Kidney (tissue), 14 donors: Measurements from ENCODE around the gene GPATCH2. TPM values are rescaled to one million over a fixed set of nuclear protein-coding genes. Genes with fewer than 3 reads are reported as not detected.

Source experiments
- DNase-seq, 5 donors: peaks; one replicate each; pipeline ENCODE4 v3.0.0-alpha.2; 2013 to 2020
- FAIRE-seq: peaks from 2 replicates; lab custom pipeline; 2012; peaks lifted over from hg19 to GRCh38; lab: Jason Lieb, UNC
- H3K27ac ChIP-seq, 2 donors: one replicate each; pipeline ENCODE4 v1.7.0; 2013; ENCODE audit warnings: low read depth in 2 of 2, low read length in 2 of 2, inconsistent platforms in 1 of 2
- H3K27me3 ChIP-seq: one replicate; pipeline ENCODE4 v1.7.1; 2013; ENCODE audit warnings: low read length, inconsistent platforms; ENCODE audit not compliant: control insufficient read depth, insufficient read depth
- H3K36me3 ChIP-seq, 3 donors: one replicate each; pipeline versions ENCODE4 v1.7.0 to v1.7.1; 2013; ENCODE audit warnings: low read length in 3 of 3, control low read depth in 1 of 3, inconsistent platforms in 1 of 3; ENCODE audit not compliant: insufficient read depth in 3 of 3, control insufficient read depth in 2 of 3
- H3K4me1 ChIP-seq, 3 donors: one replicate each; pipeline versions ENCODE4 v1.7.0 to v1.7.1; 2013; ENCODE audit warnings: low read length in 3 of 3, inconsistent platforms in 1 of 3, low read depth in 1 of 3; ENCODE audit not compliant: control insufficient read depth in 2 of 3, insufficient read depth in 2 of 3
- H3K4me3 ChIP-seq, 3 donors: one replicate each; pipeline versions ENCODE4 v1.7.0 to v1.8.1; 2013; ENCODE audit warnings: low read length in 3 of 3, control low read depth in 1 of 3, inconsistent platforms in 1 of 3
- H3K9ac ChIP-seq, 3 donors: one replicate each; pipeline versions ENCODE4 v1.7.0 to v1.7.1; 2013; ENCODE audit warnings: low read length in 3 of 3, control low read depth in 1 of 3, inconsistent platforms in 1 of 3
- H3K9me3 ChIP-seq, 3 donors: one replicate each; pipeline versions ENCODE4 v1.7.0 to v1.7.1; 2013; ENCODE audit warnings: low read length in 3 of 3, control low read depth in 1 of 3, inconsistent platforms in 1 of 3; ENCODE audit not compliant: control insufficient read depth in 2 of 3, insufficient read depth in 1 of 3
- intact Hi-C: fragments of 100-400 bp; cut with DNase I; formaldehyde crosslinking; loops from one replicate; pipeline ENCODE4 v1.11.1; 2022
- polyA plus RNA-seq: library from polyadenylated mRNA; stranded (reverse); fragments of 350-450 nt; fragmentation: Illumina TruSeq; extraction: RNeasy Lipid Tissue Mini Kit (QIAGEN cat#74804); gene quantifications from one replicate; pipeline ENCODE4 v1.2.3, GENCODE V29; 2014; ENCODE audit warnings: low read depth, low replicate concordance; ENCODE audit not compliant: insufficient read depth
- total RNA-seq: library from RNA; stranded (reverse); fragmentation: NEBNext Ultra II Directional; extraction: Animal tissue kit (Norgen Biotek cat#: 25700); gene quantifications from one replicate; pipeline ENCODE4 v1.2.1, GENCODE V29; 2021
- TF ChIP-seq, protein P1 (sequence below): IDR thresholded peaks from 3 replicates; pipeline ENCODE4 v1.5.1; 2012; ENCODE audit warnings: mild to moderate bottlenecking, moderate library complexity, borderline replicate concordance; ENCODE audit not compliant: insufficient read depth; ENCODE audit errors: extremely low read depth
- donor health status: control.
- donor health status: control.
- donor health status: control.
- donor health status: control.
- donor health status: control.
- donor health status: DM: yes; HTN: yes; CAD: no.
- donor health status: Normal renal cell carcinoma (clear cell type).

The GPATCH2 gene
- total and polyA plus RNA-seq, 2 donors from 2014 or later: 3.9 to 18.7 TPM

DNA sequence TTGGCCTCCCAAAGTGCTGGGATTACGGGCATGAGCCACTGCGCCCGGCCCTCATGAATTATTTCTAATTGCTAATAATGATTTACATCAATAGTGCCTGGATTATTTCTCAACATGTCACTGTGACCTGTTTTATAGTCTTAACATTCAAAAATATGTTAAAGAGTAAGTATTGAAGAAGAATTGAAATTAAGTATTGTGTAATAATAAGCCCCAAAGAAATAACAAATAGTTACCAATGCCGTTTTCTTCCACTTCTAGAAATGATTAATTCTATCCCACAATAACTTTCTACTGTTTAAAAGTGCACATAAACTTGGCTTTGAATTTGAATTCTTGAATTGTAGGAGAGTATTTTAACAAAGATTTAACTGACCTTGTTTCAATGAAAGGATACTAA lies 19.8 kb upstream of the GPATCH2 start:
- TF ChIP-seq, protein P1, sequence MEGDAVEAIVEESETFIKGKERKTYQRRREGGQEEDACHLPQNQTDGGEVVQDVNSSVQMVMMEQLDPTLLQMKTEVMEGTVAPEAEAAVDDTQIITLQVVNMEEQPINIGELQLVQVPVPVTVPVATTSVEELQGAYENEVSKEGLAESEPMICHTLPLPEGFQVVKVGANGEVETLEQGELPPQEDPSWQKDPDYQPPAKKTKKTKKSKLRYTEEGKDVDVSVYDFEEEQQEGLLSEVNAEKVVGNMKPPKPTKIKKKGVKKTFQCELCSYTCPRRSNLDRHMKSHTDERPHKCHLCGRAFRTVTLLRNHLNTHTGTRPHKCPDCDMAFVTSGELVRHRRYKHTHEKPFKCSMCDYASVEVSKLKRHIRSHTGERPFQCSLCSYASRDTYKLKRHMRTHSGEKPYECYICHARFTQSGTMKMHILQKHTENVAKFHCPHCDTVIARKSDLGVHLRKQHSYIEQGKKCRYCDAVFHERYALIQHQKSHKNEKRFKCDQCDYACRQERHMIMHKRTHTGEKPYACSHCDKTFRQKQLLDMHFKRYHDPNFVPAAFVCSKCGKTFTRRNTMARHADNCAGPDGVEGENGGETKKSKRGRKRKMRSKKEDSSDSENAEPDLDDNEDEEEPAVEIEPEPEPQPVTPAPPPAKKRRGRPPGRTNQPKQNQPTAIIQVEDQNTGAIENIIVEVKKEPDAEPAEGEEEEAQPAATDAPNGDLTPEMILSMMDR: no peak
- DNase-seq: no peak
- no peak for FAIRE-seq
- Histone ChIP-seq H3K27me3 (no peaks in the 10 kb centered on the region), H3K27ac (no peak overlapping the region), H3K36me3 (no peaks in the 10 kb centered on the region), H3K9me3 (no peaks in the 10 kb centered on the region), H3K4me1 (no peaks in the 10 kb centered on the region), H3K4me3 (no peak overlapping the region), H3K9ac (no peak overlapping the region)
- intact Hi-C loops: no loop called here

DNA sequence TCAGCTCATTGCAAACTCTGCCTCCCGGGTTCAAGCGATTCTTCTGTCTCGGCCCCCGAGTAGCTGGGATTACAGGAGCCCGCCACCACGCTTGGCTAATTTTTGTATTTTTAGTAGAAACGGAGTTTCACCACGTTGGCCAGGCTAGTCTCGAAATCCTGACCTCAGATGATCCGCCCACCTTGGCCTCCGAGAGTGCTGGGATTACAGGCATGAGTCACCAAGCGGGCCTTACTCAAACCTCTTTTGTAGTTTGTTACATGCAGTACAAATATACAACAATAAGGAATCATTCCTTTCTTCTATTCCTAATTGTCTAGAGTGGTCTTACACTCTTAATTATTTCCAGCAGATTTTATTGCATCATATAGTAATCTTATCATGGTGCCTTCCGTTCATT lies 16.9 kb upstream of the GPATCH2 start:
- H3K4me1 ChIP-seq: no peaks in the 10 kb centered on the region
- H3K27me3 ChIP-seq: no peaks in the 10 kb centered on the region
- no peak overlapping the region for H3K27ac ChIP-seq
- H3K36me3 ChIP-seq: no peaks in the 10 kb centered on the region
- H3K9me3 ChIP-seq: no peaks in the 10 kb centered on the region
- DNase-seq: no peak
- no peak overlapping the region for H3K9ac ChIP-seq
- TF ChIP-seq, protein P1: no peak
- intact Hi-C loops: no loop called here
- no peak overlapping the region for H3K4me3 ChIP-seq
- FAIRE-seq: no peak

DNA sequence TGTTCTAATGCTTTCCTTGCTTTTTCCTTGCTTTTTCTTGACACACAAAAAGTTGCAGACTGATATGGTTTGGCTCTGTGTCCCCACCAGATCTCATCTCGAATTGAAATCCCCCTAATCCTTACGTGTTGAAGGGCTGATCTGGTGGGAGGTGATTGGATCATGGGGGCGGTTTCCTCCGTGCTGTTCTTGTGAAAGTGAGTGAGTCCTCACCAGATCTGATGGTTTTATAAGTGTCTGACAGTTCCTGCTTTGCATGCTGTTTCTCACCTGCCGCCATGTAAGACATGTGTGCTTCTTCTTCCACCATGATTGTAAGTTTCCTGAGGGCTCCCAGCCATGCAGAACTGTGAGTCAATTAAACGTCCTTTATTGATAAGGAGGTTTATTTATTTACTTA lies 11.6 kb upstream of the GPATCH2 start:
- FAIRE-seq: no peak
- TF ChIP-seq, protein P1: no peak

DNA sequence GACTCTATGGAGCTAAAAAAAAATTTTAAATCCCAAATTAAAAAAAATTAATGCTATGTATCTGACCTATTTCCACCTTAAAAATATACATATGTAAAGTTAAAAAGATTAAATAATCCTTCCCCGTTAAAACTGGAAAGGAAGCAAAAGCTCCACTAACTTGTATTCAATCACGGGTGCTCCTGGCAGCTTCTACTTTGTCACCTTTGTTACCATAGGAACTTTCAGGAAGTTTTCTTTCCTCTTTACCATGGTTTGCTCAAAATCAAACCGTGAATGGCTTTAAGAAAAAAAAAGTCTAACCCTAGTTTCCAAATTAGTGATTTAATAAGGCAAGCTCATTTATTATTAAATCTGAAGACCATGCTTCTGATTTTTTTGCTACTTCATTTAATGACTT lies 3.5 kb downstream of the GPATCH2 start:
- TF ChIP-seq, protein P1: no peak
- Histone ChIP-seq H3K27me3 (no peaks in the 10 kb centered on the region), H3K9ac (no peak overlapping the region), H3K4me1 (peaks cover 0 to 8% (median 5%) of the 10 kb centered on the region in 3 donors), H3K27ac (no peak overlapping the region), H3K4me3 (no peak overlapping the region), H3K9me3 (no peaks in the 10 kb centered on the region), H3K36me3 (no peaks in the 10 kb centered on the region)
- intact Hi-C loops: no loop called here
- no peak for FAIRE-seq
- DNase-seq: peak in 1 of 5 donors; percentile 27

More for the DNA sequence above, 11.6 kb upstream of the GPATCH2 start:
- H3K9me3 ChIP-seq: no peaks in the 10 kb centered on the region
- DNase-seq: no peak
- no peak overlapping the region for H3K27ac ChIP-seq
- no peaks in the 10 kb centered on the region for H3K36me3 ChIP-seq
- H3K9ac ChIP-seq: no peak overlapping the region
- no peak overlapping the region for H3K4me3 ChIP-seq
- intact Hi-C loops: no loop called here
- H3K27me3 ChIP-seq: no peaks in the 10 kb centered on the region
- no peaks in the 10 kb centered on the region for H3K4me1 ChIP-seq
